H1 (cell line): ENCODE data around the gene CGB3. TPM values are rescaled to one million over a fixed set of nuclear protein-coding genes. Genes with fewer than 3 reads are reported as not detected.

Source experiments
- CTCF ChIA-PET: fragments of 300-600 bp; sonication (Branson Sonifier 250); formaldehyde crosslinking; loops from one replicate; lab custom pipeline; 2021; ENCODE audit not compliant: partially characterized antibody; lab: Charles Lee
- POLR2A ChIA-PET: fragments of 300-600 bp; sonication (Branson Sonifier 250); formaldehyde crosslinking; loops from one replicate; lab custom pipeline; 2021; ENCODE audit warnings: inconsistent platforms; ENCODE audit not compliant: partially characterized antibody; lab: Charles Lee
- DNase-seq, 2 experiments: peaks; one replicate each; pipeline versions ENCODE4 v3.0.0 to v3.0.0-alpha.2; 2010 to 2022; ENCODE audit warnings: low spot score in 2 of 2, low read depth in 1 of 2, mixed read lengths in 1 of 2
- FAIRE-seq: peaks from 2 replicates; lab custom pipeline; 2011; peaks lifted over from hg19 to GRCh38; lab: Jason Lieb, UNC
- H2AFZ ChIP-seq: 2 replicates; pipeline ENCODE4 v1.8.1; 2012; ENCODE audit warnings: low read length, inconsistent platforms
- H2AK5ac ChIP-seq: 2 replicates; pipeline ENCODE4 v1.6.1; 2013; ENCODE audit warnings: low read depth, low read length
- H2BK120ac ChIP-seq: replicated peaks from 2 replicates; pipeline ENCODE3; 2013; ENCODE audit warnings: low read depth, low read length, inconsistent platforms
- H2BK12ac ChIP-seq: 2 replicates; pipeline ENCODE4 v1.6.1; 2013; ENCODE audit warnings: low read depth, low read length
- H2BK15ac ChIP-seq: 2 replicates; pipeline ENCODE4 v1.6.1; 2013; ENCODE audit warnings: low read length
- H2BK20ac ChIP-seq: 2 replicates; pipeline ENCODE4 v1.6.1; 2013; ENCODE audit warnings: low read length
- H2BK5ac ChIP-seq: 2 replicates; pipeline ENCODE4 v1.6.1; 2013; ENCODE audit warnings: low read depth, low read length
- H3K14ac ChIP-seq: 2 replicates; pipeline ENCODE4 v1.6.1; 2013; ENCODE audit warnings: inconsistent platforms; ENCODE audit not compliant: insufficient read length
- H3K18ac ChIP-seq: 2 replicates; pipeline ENCODE4 v1.6.1; 2013; ENCODE audit warnings: low read length; ENCODE audit errors: extremely low read depth
- H3K23ac ChIP-seq: 2 replicates; pipeline ENCODE4 v1.6.1; 2013; ENCODE audit warnings: inconsistent platforms; ENCODE audit not compliant: insufficient read length
- H3K23me2 ChIP-seq: 2 replicates; pipeline ENCODE4 v1.6.1; 2013; ENCODE audit warnings: low read depth, low read length
- H3K27ac ChIP-seq: 2 replicates; pipeline ENCODE4 v1.6.1; 2011; ENCODE audit warnings: low read depth, low read length, inconsistent platforms
- H3K27me3 ChIP-seq, 4 experiments: replicated peaks in 1 of 4; 1 replicate in 1 of 4; 2 replicates in 3 of 4; pipeline versions ENCODE4 v1.6.1 to v1.8.1; 2011 to 2013; ENCODE audit warnings: low read length in 3 of 4, mild to moderate bottlenecking in 3 of 4, inconsistent platforms in 2 of 4, mixed read lengths in 2 of 4, moderate library complexity in 1 of 4; ENCODE audit not compliant: control insufficient read depth in 3 of 4, insufficient read depth in 3 of 4; ENCODE audit errors: extremely low read depth in 1 of 4
- H3K36me3 ChIP-seq, 4 experiments: 2 replicates each; pipeline versions ENCODE4 v1.6.1 to v1.8.1; 2011 to 2013; ENCODE audit warnings: mild to moderate bottlenecking in 4 of 4, low read length in 3 of 4, moderate library complexity in 2 of 4, control low read depth in 1 of 4, inconsistent platforms in 1 of 4; ENCODE audit not compliant: insufficient read depth in 4 of 4, control insufficient read depth in 2 of 4
- H3K4ac ChIP-seq: replicated peaks from 2 replicates; pipeline ENCODE3; 2013; ENCODE audit warnings: low read length, low read depth, mixed read lengths, inconsistent platforms; ENCODE audit not compliant: insufficient read length
- H3K4me1 ChIP-seq, 4 experiments: replicated peaks in 1 of 4; 1 replicate in 1 of 4; 2 replicates in 3 of 4; pipeline versions ENCODE4 v1.6.1 to v1.8.1; 2011 to 2013; ENCODE audit warnings: low read length in 3 of 4, inconsistent platforms in 2 of 4, mixed read lengths in 1 of 4; ENCODE audit not compliant: insufficient read depth in 4 of 4, control insufficient read depth in 3 of 4
- H3K4me2 ChIP-seq, 2 experiments: 2 replicates each; pipeline versions ENCODE4 v1.6.1 to v1.8.1; 2011 to 2013; ENCODE audit warnings: low read depth in 2 of 2, low read length in 2 of 2, control low read depth in 1 of 2, inconsistent platforms in 1 of 2, mild to moderate bottlenecking in 1 of 2; ENCODE audit not compliant: insufficient read depth in 1 of 2
- H3K4me3 ChIP-seq, 4 experiments: fragments of 200-600, 300-600 bp in 1 of 4; sonication (generic), shearing (Covaris generic), sonication (Bioruptor Twin) in 1 of 4; 2 replicates each; pipeline versions ENCODE4 v1.5.1 to v1.8.1; 2011 to 2016; ENCODE audit warnings: low read length in 4 of 4, low read depth in 3 of 4, control low read depth in 2 of 4, inconsistent platforms in 2 of 4, mild to moderate bottlenecking in 2 of 4, mixed read lengths in 1 of 4, moderate library complexity in 1 of 4; ENCODE audit not compliant: insufficient read depth in 2 of 4; ENCODE audit errors: extremely low read depth in 1 of 4
- H3K56ac ChIP-seq: replicated peaks from 2 replicates; pipeline ENCODE3; 2013; ENCODE audit warnings: low read depth, mild to moderate bottlenecking, mixed read lengths, low read length, inconsistent platforms; ENCODE audit not compliant: insufficient read length
- H3K79me1 ChIP-seq: 2 replicates; pipeline ENCODE4 v1.6.1; 2013; ENCODE audit warnings: low read depth, low read length, control low read depth
- H3K79me2 ChIP-seq, 2 experiments: 2 replicates each; pipeline versions ENCODE4 v1.6.1 to v1.8.1; 2012 to 2013; ENCODE audit warnings: low read length in 2 of 2, mild to moderate bottlenecking in 2 of 2, inconsistent platforms in 1 of 2; ENCODE audit not compliant: insufficient read depth in 2 of 2, control insufficient read depth in 1 of 2
- H3K9ac ChIP-seq, 4 experiments: replicated peaks in 1 of 4; 1 replicate in 1 of 4; 2 replicates in 3 of 4; pipeline versions ENCODE4 v1.6.1 to v1.8.1; 2011 to 2013; ENCODE audit warnings: low read depth in 3 of 4, low read length in 3 of 4, control low read depth in 2 of 4, mild to moderate bottlenecking in 2 of 4, moderate library complexity in 2 of 4, inconsistent platforms in 1 of 4; ENCODE audit errors: extremely low read depth in 1 of 4
- H3K9me3 ChIP-seq, 2 experiments: 2 replicates each; pipeline versions ENCODE4 v1.6.1 to v1.8.1; 2012 to 2013; ENCODE audit warnings: mild to moderate bottlenecking in 2 of 2, moderate library complexity in 2 of 2, control low read depth in 1 of 2, inconsistent platforms in 1 of 2, low read depth in 1 of 2, low read length in 1 of 2, mixed read lengths in 1 of 2; ENCODE audit not compliant: insufficient read depth in 2 of 2
- H4K20me1 ChIP-seq, 2 experiments: replicated peaks in 1 of 2; 2 replicates each; pipeline versions ENCODE3 to v1.8.1; 2011 to 2013; ENCODE audit warnings: inconsistent platforms in 2 of 2, low read length in 2 of 2, mild to moderate bottlenecking in 1 of 2; ENCODE audit not compliant: insufficient read depth in 2 of 2, control insufficient read depth in 1 of 2
- H4K5ac ChIP-seq: 2 replicates; pipeline ENCODE4 v1.6.1; 2013; ENCODE audit warnings: low read length, low read depth, mixed read lengths, inconsistent platforms; ENCODE audit not compliant: insufficient read length
- H4K8ac ChIP-seq: 2 replicates; pipeline ENCODE4 v1.8.0; 2013; ENCODE audit warnings: mild to moderate bottlenecking, moderate library complexity, low read length, inconsistent platforms; ENCODE audit not compliant: insufficient read depth; ENCODE audit errors: extremely low read depth
- H4K91ac ChIP-seq: replicated peaks from 2 replicates; pipeline ENCODE3; 2013; ENCODE audit warnings: low read length, mixed read lengths, inconsistent platforms; ENCODE audit not compliant: insufficient read length
- CEBPB ChIP-seq: IDR thresholded peaks from 2 replicates; pipeline ENCODE4 v1.6.1; 2012; ENCODE audit warnings: low read depth, low read length
- CREB1 ChIP-seq: IDR thresholded peaks from 2 replicates; pipeline ENCODE4 v1.6.1; 2012; ENCODE audit warnings: inconsistent platforms
- NRF1 ChIP-seq: IDR thresholded peaks from 2 replicates; pipeline ENCODE4 v1.6.1; 2011; ENCODE audit warnings: mild to moderate bottlenecking, low read depth, low read length, improper control_type of control experiment
- POLR2A ChIP-seq, 2 experiments: IDR thresholded peaks; 1 replicate in 1 of 2; 2 replicates in 1 of 2; pipeline ENCODE4 v1.6.1; 2011; ENCODE audit warnings: low read depth in 2 of 2, low read length in 2 of 2, mild to moderate bottlenecking in 2 of 2; ENCODE audit errors: control extremely low read depth in 1 of 2
- SIX5 ChIP-seq: IDR thresholded peaks from 2 replicates; pipeline ENCODE4 v1.6.1; 2011; ENCODE audit warnings: mild to moderate bottlenecking, low read depth, low read length
- WGBS, 2 experiments: shearing (Covaris generic) in 1 of 2; methylation state at CpG; one replicate each; pipeline versions ENCODE4 v1.1.6 to v1.1.7; 2013 to 2015; ENCODE audit warnings: low lambda C conversion rate in 2 of 2, mixed read lengths in 2 of 2, inconsistent platforms in 1 of 2, low coverage in 1 of 2, missing lambda C conversion rate in 1 of 2; ENCODE audit not compliant: insufficient replicate concordance in 2 of 2, insufficient coverage in 1 of 2, insufficient read length in 1 of 2; ENCODE audit errors: extremely low coverage in 1 of 2, missing lambda C conversion rate in 1 of 2; 5-methylcytosine and 5-hydroxymethylcytosine counted together
- polyA plus RNA-seq, 7 experiments: library from polyadenylated mRNA; depleted of rRNA in 3 of 7; stranded (reverse) in 5 of 7; unstranded in 2 of 7; fragments of >200 nt in 5 of 7; fragments of 200-250 nt in 2 of 7; gene quantifications; 1 replicate in 5 of 7; 2 replicates in 1 of 7; 4 replicates in 1 of 7; pipeline versions ENCODE4 v1.2.1 to v1.2.3, GENCODE V29; 2011 to 2013; ENCODE audit warnings: missing spikeins in 2 of 7, mixed read lengths in 2 of 7
- total RNA-seq: library from RNA; stranded (reverse); fragmentation: NEBNext Ultra II Directional; extraction: Animal tissue kit (Norgen Biotek cat#: 25700); gene quantifications from 2 replicates; pipeline ENCODE4 v1.2.1, GENCODE V29; 2021

CGB3 gene
- total and polyA plus RNA-seq, 2 of the 8 experiments (the other 6 are each of a cell fraction or from before 2014, with no cell fraction given), result not detected

DNA sequence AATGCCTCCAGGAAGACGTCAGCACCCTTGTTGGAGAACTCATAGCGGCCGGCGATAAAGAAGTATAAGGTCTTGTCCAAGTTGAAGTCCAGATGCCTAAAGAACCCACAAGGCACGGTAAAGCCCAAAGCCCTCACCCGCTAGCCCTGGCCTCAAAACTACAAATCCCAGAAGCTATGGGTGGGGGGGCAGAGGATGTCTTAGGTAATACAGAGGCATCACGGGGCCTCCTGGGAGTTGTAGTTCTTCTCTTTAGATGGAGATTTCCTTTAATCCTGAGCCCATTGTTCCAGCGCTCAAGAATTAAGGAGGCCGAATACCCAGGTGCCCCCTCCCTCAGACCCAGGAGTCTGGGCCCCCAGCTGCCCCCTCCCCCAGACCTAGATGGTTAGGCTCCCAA is 41.9 kb downstream of the CGB3 start:
- Histone ChIP-seq H3K9me3 (no peaks in the 10 kb centered on the region), H3K56ac (no peak overlapping the region), H2BK20ac (no peak overlapping the region), H2AK5ac (no peak overlapping the region), H3K27ac (no peak overlapping the region), H3K18ac (no peak overlapping the region), H4K8ac (no peak overlapping the region), H3K14ac (no peak overlapping the region), H2BK5ac (no peak overlapping the region), H3K79me2 (no peaks in the 10 kb centered on the region), H4K20me1 (peaks cover 0 to 3% of the 10 kb centered on the region in 2 experiments), H3K27me3 (no peaks in the 10 kb centered on the region), H3K4me3 (no peak overlapping the region), H2BK12ac (no peak overlapping the region), H3K79me1 (no peaks in the 10 kb centered on the region), H3K9ac (no peak overlapping the region), H3K23ac (no peak overlapping the region), H3K4me1 (no peaks in the 10 kb centered on the region), H4K91ac (no peak overlapping the region), H2AFZ (no peak overlapping the region), H4K5ac (no peak overlapping the region), H3K4ac (no peak overlapping the region), H3K23me2 (no peaks in the 10 kb centered on the region), H2BK15ac (no peak overlapping the region), H3K4me2 (no peak overlapping the region), H2BK120ac (no peak overlapping the region), H3K36me3 (peaks cover 3 to 38% (median 5%) of the 10 kb centered on the region in 4 experiments; a peak in 6 of 8 replicates)
- 94% methylated on average over 8 of the region's 9 CpGs; no CpG with 5 or more reads in 1 of the 2 experiments for whole genome bisulfite sequencing, 2 experiments
- DNase-seq, result no peak
- POLR2A ChIA-PET, result interaction anchor here (1.3 to 1.7 kb wide), 3 partner anchors 16 to 110 kb away, joined by 4 to 11 read pairs (median 5); partner anchors contain the start of gene PPP1R15A
- FAIRE-seq, result no peak
- CTCF ChIA-PET, result interaction anchor here (0.6 to 3.3 kb wide), 4 partner anchors 10 to 294 kb away, joined by 3 to 13 read pairs (median 6); no protein-coding TSS in a partner anchor
- TF ChIP-seq CREB1 (peak; percentile 44; the same call in 1 of the 2 replicates), POLR2A (IDR thresholded peaks at IDR 0.05; ENCODE audit: control extremely low read depth in 1 of 2, low read depth in 2 of 2, low read length in 2 of 2) (no peak), SIX5 (peak; percentile 96), NRF1 (no peak), CEBPB (peak; percentile 46)
